HepG2 (cell line): ENCODE measurements around the gene DNAJC13. TPM values are rescaled to one million over a fixed set of nuclear protein-coding genes. Genes with fewer than 3 reads are reported as not detected.

Experiments
- ATAC-seq: fragments of 200-7000 bp; cut with Tn5 transposase; 3 replicates; pipeline ENCODE4 v1.9.1; 2020; ENCODE audit warnings: mild to moderate bottlenecking, moderate library complexity
- Bru-seq: library from RNA; stranded (reverse); fragments of 400-500 nt; gene quantifications from one replicate; lab custom pipeline; 2021; lab: Mats Ljungman, UMichigan
- BruChase-seq, 2 experiments: library from RNA; stranded (reverse); fragments of 400-500 nt; gene quantifications; one replicate each; lab custom pipeline; 2021; lab: Mats Ljungman, UMichigan
- BruUV-seq: library from RNA; stranded (reverse); fragments of 400-500 nt; replicated peaks from 2 replicates; lab custom pipeline; 2021; lab: Mats Ljungman, UMichigan
- CTCF ChIA-PET: fragments of 300-600 bp; formaldehyde crosslinking; extraction: SDS; loops from one replicate; lab custom pipeline; 2021; ENCODE audit warnings: low total read pairs, inconsistent platforms, low intra/inter-chr PET ratio; lab: Yijun Ruan, JAX
- POLR2A ChIA-PET: fragments of 350-600 bp; sonication (Branson Sonifier 250); formaldehyde crosslinking; loops from one replicate; lab custom pipeline; 2020; ENCODE audit warnings: antibody characterized with exemption, inconsistent platforms; lab: Yijun Ruan, JAX
- DNase-seq: peaks from one replicate; pipeline ENCODE4 v3.0.0-alpha.2; 2015; ENCODE audit warnings: low spot score
- FAIRE-seq: peaks from 3 replicates; lab custom pipeline; 2011; peaks lifted over from hg19 to GRCh38; lab: Jason Lieb, UNC
- H2AFZ ChIP-seq: one replicate; pipeline ENCODE4 v1.6.1; 2011; ENCODE audit warnings: low read length, inconsistent platforms
- H3K27ac ChIP-seq: fragments of 300-600 bp; 3 replicates; pipeline ENCODE4 v1.8.0; 2011; ENCODE audit warnings: mixed run types, mild to moderate bottlenecking, mixed read lengths, low read length, inconsistent platforms; ENCODE audit not compliant: insufficient read depth; ENCODE audit errors: extremely low read length
- H3K27me3 ChIP-seq, 2 experiments: fragments of 200-600 bp in 1 of 2; 2 replicates in 1 of 2; 3 replicates in 1 of 2; pipeline versions ENCODE4 v1.6.0 to v1.8.0; 2011; ENCODE audit warnings: low read length in 2 of 2, mild to moderate bottlenecking in 2 of 2, moderate library complexity in 2 of 2, inconsistent platforms in 1 of 2; ENCODE audit not compliant: insufficient read depth in 2 of 2, control insufficient read depth in 1 of 2
- H3K36me3 ChIP-seq, 2 experiments: fragments of 200-600 bp in 1 of 2; replicated peaks in 1 of 2; 2 replicates in 1 of 2; 3 replicates in 1 of 2; pipeline versions ENCODE4 v1.5.1 to v1.8.0; 2011; ENCODE audit warnings: low read length in 2 of 2, inconsistent platforms in 1 of 2; ENCODE audit not compliant: insufficient read depth in 2 of 2, control insufficient read depth in 1 of 2
- H3K4me1 ChIP-seq: 2 replicates; pipeline ENCODE4 v1.5.1; 2012; ENCODE audit warnings: low read length, inconsistent platforms; ENCODE audit not compliant: insufficient read depth
- H3K4me2 ChIP-seq: 2 replicates; pipeline ENCODE4 v1.6.0; 2011; ENCODE audit warnings: low read depth, low read length, inconsistent platforms
- H3K4me3 ChIP-seq, 3 experiments: fragments of 200-600 bp in 1 of 3; sonication (generic), shearing (Covaris generic) in 1 of 3; replicated peaks in 1 of 3; 2 replicates each; pipeline ENCODE4 v1.5.1; 2011 to 2016; ENCODE audit warnings: low read length in 3 of 3, inconsistent platforms in 2 of 3, low read depth in 2 of 3, mild to moderate bottlenecking in 2 of 3, control low read depth in 1 of 3, mixed read lengths in 1 of 3; ENCODE audit not compliant: insufficient read depth in 1 of 3
- H3K79me2 ChIP-seq: one replicate; pipeline ENCODE4 v1.6.1; 2011; ENCODE audit warnings: low read length, inconsistent platforms; ENCODE audit not compliant: insufficient read depth
- H3K9ac ChIP-seq: 2 replicates; pipeline ENCODE4 v1.6.0; 2011; ENCODE audit warnings: mild to moderate bottlenecking, low read depth, low read length, inconsistent platforms; ENCODE audit not compliant: insufficient read depth
- H3K9me3 ChIP-seq: 2 replicates; pipeline ENCODE4 v1.5.1; 2012; ENCODE audit warnings: mild to moderate bottlenecking, low read length
- H4K20me1 ChIP-seq: 2 replicates; pipeline ENCODE4 v1.6.0; 2011; ENCODE audit warnings: inconsistent platforms, mild to moderate bottlenecking, low read length, moderate library complexity; ENCODE audit not compliant: insufficient read depth
- ATF1 ChIP-seq: IDR thresholded peaks from 2 replicates; pipeline ENCODE4 v1.6.1; 2016; ENCODE audit warnings: mild to moderate bottlenecking, control low read depth
- TCF7 ChIP-seq: sonication (generic); IDR thresholded peaks from 2 replicates; pipeline ENCODE4 v1.6.1; 2016; ENCODE audit warnings: antibody characterized with exemption, low read depth
- TOE1 ChIP-seq: sonication (generic); formaldehyde crosslinking; IDR thresholded peaks from 2 replicates; pipeline ENCODE4 v1.4.0; 2020; ENCODE audit warnings: mild to moderate bottlenecking, missing genetic modification reagents
- ZBTB3 ChIP-seq: sonication (generic); formaldehyde crosslinking; IDR thresholded peaks from 2 replicates; pipeline ENCODE4 v1.4.0; 2020; ENCODE audit warnings: low read depth, mild to moderate bottlenecking, moderate library complexity, missing genetic modification reagents, borderline replicate concordance
- ZBTB7B ChIP-seq: sonication (generic); formaldehyde crosslinking; IDR thresholded peaks from 2 replicates; pipeline ENCODE4 v1.4.0; 2020; ENCODE audit warnings: missing genetic modification reagents
- ZFP37 ChIP-seq: sonication (generic); formaldehyde crosslinking; IDR thresholded peaks from 2 replicates; pipeline ENCODE4 v1.4.0; 2020; ENCODE audit warnings: missing genetic modification reagents, borderline replicate concordance
- ZFY ChIP-seq: sonication (generic); formaldehyde crosslinking; IDR thresholded peaks from 2 replicates; pipeline ENCODE4 v1.4.0; 2020; ENCODE audit warnings: missing genetic modification reagents
- ZNF816 ChIP-seq: sonication (generic); formaldehyde crosslinking; IDR thresholded peaks from 2 replicates; pipeline ENCODE4 v1.8.0; 2022; ENCODE audit warnings: missing genetic modification reagents, mild to moderate bottlenecking, borderline replicate concordance
- WGBS: methylation state at CpG from one replicate; pipeline ENCODE4 v1.1.6; 2017; ENCODE audit warnings: low lambda C conversion rate; 5-methylcytosine and 5-hydroxymethylcytosine counted together
- in situ Hi-C: cut with HindIII; loops from 2 replicates; pipeline ENCODE4 v1.10.0; 2017; ENCODE audit warnings: low pct_unique_long_range_greater_than_20kb; ENCODE audit not compliant: extremely low pct_ligation_motif_present
- intact Hi-C: fragments of 100-400 bp; cut with micrococcal nuclease; formaldehyde crosslinking; loops from one replicate; pipeline ENCODE4 v1.10.0; 2022; ENCODE audit not compliant: unreplicated experiment
- long read RNA-seq, 2 experiments: library from RNA in 1 of 2; library from polyadenylated mRNA in 1 of 2; stranded (forward) in 1 of 2; unstranded in 1 of 2; transcript quantifications; one replicate each; pipeline ENCODE4 v2.0.0, GENCODE V29; 2019 to 2022
- polyA minus RNA-seq, 3 experiments: library from RNA; depleted of rRNA, polyadenylated mRNA; stranded (reverse); fragments of >200 nt; gene quantifications; 2 replicates each; pipeline ENCODE4 v1.2.3, GENCODE V29; 2011; ENCODE audit warnings: low replicate concordance in 1 of 3
- polyA plus RNA-seq, 8 experiments: library from polyadenylated mRNA; depleted of rRNA in 3 of 8; stranded (reverse) in 7 of 8; unstranded in 1 of 8; fragments of >200 nt; fragmentation: Illumina TruSeq in 4 of 8; extraction: Trizol in 4 of 8; gene quantifications; 2 replicates each; pipeline versions ENCODE4 v1.2.1 to v1.2.3, GENCODE V29; 2011 to 2016; ENCODE audit warnings: low read depth in 4 of 8, missing spikeins in 1 of 8, mixed read lengths in 1 of 8; ENCODE audit not compliant: insufficient read depth in 1 of 8
- total RNA-seq, 5 experiments: library from RNA; depleted of rRNA; stranded (reverse); fragments of >200 nt; fragmentation: Illumina TruSeq; extraction: Trizol; gene quantifications; 2 replicates each; pipeline ENCODE4 v1.2.3, GENCODE V29; 2016; ENCODE audit warnings: low read depth in 1 of 5
- TF ChIP-seq, protein P1 (sequence below): sonication (generic); formaldehyde crosslinking; IDR thresholded peaks from 2 replicates; pipeline ENCODE4 v1.4.0; 2020; ENCODE audit warnings: mild to moderate bottlenecking, missing genetic modification reagents

DNAJC13 gene, protein sequence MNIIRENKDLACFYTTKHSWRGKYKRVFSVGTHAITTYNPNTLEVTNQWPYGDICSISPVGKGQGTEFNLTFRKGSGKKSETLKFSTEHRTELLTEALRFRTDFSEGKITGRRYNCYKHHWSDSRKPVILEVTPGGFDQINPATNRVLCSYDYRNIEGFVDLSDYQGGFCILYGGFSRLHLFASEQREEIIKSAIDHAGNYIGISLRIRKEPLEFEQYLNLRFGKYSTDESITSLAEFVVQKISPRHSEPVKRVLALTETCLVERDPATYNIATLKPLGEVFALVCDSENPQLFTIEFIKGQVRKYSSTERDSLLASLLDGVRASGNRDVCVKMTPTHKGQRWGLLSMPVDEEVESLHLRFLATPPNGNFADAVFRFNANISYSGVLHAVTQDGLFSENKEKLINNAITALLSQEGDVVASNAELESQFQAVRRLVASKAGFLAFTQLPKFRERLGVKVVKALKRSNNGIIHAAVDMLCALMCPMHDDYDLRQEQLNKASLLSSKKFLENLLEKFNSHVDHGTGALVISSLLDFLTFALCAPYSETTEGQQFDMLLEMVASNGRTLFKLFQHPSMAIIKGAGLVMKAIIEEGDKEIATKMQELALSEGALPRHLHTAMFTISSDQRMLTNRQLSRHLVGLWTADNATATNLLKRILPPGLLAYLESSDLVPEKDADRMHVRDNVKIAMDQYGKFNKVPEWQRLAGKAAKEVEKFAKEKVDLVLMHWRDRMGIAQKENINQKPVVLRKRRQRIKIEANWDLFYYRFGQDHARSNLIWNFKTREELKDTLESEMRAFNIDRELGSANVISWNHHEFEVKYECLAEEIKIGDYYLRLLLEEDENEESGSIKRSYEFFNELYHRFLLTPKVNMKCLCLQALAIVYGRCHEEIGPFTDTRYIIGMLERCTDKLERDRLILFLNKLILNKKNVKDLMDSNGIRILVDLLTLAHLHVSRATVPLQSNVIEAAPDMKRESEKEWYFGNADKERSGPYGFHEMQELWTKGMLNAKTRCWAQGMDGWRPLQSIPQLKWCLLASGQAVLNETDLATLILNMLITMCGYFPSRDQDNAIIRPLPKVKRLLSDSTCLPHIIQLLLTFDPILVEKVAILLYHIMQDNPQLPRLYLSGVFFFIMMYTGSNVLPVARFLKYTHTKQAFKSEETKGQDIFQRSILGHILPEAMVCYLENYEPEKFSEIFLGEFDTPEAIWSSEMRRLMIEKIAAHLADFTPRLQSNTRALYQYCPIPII (N-terminal part only)
- total RNA-seq (2016; rRNA removed; fragmentation: Illumina TruSeq; extraction: Trizol) (26.2 and 37.5 TPM in 2 replicates), polyA plus RNA-seq (2011; rRNA removed) (7.6 and 9.1 TPM in 2 replicates), polyA minus RNA-seq (2011; rRNA and poly(A)+ RNA removed; ENCODE audit: low replicate concordance) (10.6 and 24.2 TPM in 2 replicates), Bru-seq, nascent RNA (percentile 73 among the genes with signal in this experiment), BruChase-seq, experiment 1, labeled RNA remaining after a 6-hour chase (percentile 71 among the genes with signal in this experiment), BruChase-seq, experiment 2, labeled RNA remaining after a 2-hour chase (percentile 72 among the genes with signal in this experiment)
- 3.7 and 4.5 TPM in 2 replicates for total RNA-seq (2016; cell fraction: cytosol; rRNA removed; fragmentation: Illumina TruSeq; extraction: Trizol; ENCODE audit: low read depth)
- 25.0 and 35.2 TPM in 2 replicates for total RNA-seq (2016; cell fraction: insoluble cytoplasmic fraction; rRNA removed; fragmentation: Illumina TruSeq; extraction: Trizol)
- total RNA-seq (2016; cell fraction: membrane; rRNA removed; fragmentation: Illumina TruSeq; extraction: Trizol): 9.6 and 10.3 TPM in 2 replicates
- 34.1 and 42.6 TPM in 2 replicates for total RNA-seq (2016; cell fraction: nucleus; rRNA removed; fragmentation: Illumina TruSeq; extraction: Trizol)
- polyA plus RNA-seq (2011; cell fraction: cytosol; rRNA removed): 4.1 and 5.3 TPM in 2 replicates
- polyA plus RNA-seq (2011; cell fraction: nucleus; rRNA removed): 11.6 and 12.8 TPM in 2 replicates
- polyA plus RNA-seq (2012): 6.9 and 9.3 TPM in 2 replicates
- 1.3 and 1.4 TPM in 2 replicates for polyA plus RNA-seq (2016; cell fraction: cytosol; fragmentation: Illumina TruSeq; extraction: Trizol; ENCODE audit: low read depth)
- 25.2 and 28.2 TPM in 2 replicates for polyA plus RNA-seq (2016; cell fraction: insoluble cytoplasmic fraction; fragmentation: Illumina TruSeq; extraction: Trizol; ENCODE audit: low read depth)
- polyA plus RNA-seq (2016; cell fraction: membrane; fragmentation: Illumina TruSeq; extraction: Trizol; ENCODE audit: low read depth): 4.6 and 4.8 TPM in 2 replicates
- 18.3 and 22.7 TPM in 2 replicates for polyA plus RNA-seq (2016; cell fraction: nucleus; fragmentation: Illumina TruSeq; extraction: Trizol; ENCODE audit: insufficient read depth, low read depth)
- polyA minus RNA-seq (2011; cell fraction: cytosol; rRNA and poly(A)+ RNA removed): 15.5 and 18.0 TPM in 2 replicates
- polyA minus RNA-seq (2011; cell fraction: nucleus; rRNA and poly(A)+ RNA removed): 70.9 and 81.6 TPM in 2 replicates
- long read RNA-seq, experiment 1, partial matches to known transcripts: 2 of 2 reads
- long read RNA-seq, experiment 1, other reads (novel, unspliced or antisense): 0 of 2 reads
- long read RNA-seq, experiment 2, partial matches to known transcripts: 5 of 8 reads
- long read RNA-seq, experiment 2, other reads (novel, unspliced or antisense): 3 of 8 reads

DNA sequence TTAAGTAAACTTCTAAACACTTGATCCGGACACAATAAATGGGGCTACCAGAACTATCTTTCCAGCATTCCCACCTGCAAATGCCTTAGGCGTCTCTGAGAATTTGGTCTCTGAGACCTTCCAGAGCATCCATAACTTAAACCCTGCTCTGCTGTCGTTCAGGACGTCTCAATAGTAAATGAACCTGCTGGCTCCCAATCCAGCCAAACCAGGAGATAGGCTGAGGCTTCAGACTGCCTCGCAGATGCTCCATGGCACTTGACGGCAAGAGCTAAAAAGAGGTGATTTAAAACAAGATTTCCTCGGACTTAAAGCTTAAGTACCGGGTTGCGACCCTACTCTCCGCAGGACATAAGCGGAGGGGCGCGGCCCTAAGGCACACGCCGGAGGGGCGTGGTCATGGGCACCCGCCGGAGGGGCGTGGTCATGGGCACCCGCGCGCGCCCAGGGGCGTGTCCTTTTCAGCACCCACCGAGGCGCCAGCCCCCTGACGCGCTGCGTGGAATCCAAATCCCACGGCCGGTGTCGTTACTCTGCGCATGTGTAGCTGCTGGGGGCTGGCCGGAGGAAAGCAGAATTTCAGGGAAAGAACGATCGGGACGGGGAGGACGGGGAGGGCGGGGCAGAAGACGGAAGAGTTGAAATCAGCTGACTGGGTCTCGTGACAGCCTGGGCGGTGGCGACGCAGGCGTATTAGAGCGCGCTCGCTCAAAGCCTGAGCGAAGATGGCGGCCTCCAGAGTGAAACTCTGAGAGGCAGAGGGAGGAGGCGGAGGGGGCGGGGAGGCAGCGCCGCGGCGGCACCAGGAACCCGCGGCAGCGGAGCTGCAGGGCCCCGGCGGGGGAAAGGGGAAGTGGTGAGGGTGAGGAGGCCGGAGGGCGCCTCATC is at the start of gene DNAJC13:
Gene DNAJC13 (plus strand): TSS at position 696 of the 888 bp plus-strand sequence. CDS start 17,049 bp downstream, outside the sequence.
- ATAC-seq (peak; percentile 95), DNase-seq (peak; percentile 87), FAIRE-seq (no peak)
- no TSS peak for BruUV-seq
- Histone ChIP-seq H3K4me2 (peak within 1 kb of the TSS; percentile 87), H2AFZ (peak within 1 kb of the TSS; percentile 81), H3K36me3 (no peaks in the 10 kb centered on the region), H3K4me3 (peak within 1 kb of the TSS; percentile 77 to 99 (median 98)), H3K27ac (peak within 1 kb of the TSS; percentile 80), H4K20me1 (no peaks in the 10 kb centered on the region), H3K79me2 (peaks cover 32% of the 10 kb centered on the region), H3K9me3 (no peaks in the 10 kb centered on the region), H3K4me1 (peaks cover 45% of the 10 kb centered on the region), H3K27me3 (no peaks in the 10 kb centered on the region; a peak in 3 of 5 replicates), H3K9ac (peak within 1 kb of the TSS; percentile 95)
- in situ Hi-C loops (no loop called here), intact Hi-C loops (no loop called here)
- CTCF ChIA-PET: no interaction called here
- 1% methylated on average over 46 of the region's 63 CpGs for WGBS
- POLR2A ChIA-PET: interaction anchor here (1.0 to 1.5 kb wide), 3 partner anchors 16 to 244 kb away, joined by 3 to 5 read pairs (median 3); partner anchors contain the start of gene ACAD11
- peak; percentile 16; the same call in 1 of the 2 replicates for TF ChIP-seq ZBTB7B (CRISPR knock-in tag)
- TF ChIP-seq, protein P1, sequence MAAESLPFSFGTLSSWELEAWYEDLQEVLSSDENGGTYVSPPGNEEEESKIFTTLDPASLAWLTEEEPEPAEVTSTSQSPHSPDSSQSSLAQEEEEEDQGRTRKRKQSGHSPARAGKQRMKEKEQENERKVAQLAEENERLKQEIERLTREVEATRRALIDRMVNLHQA: no peak
- TF ChIP-seq TOE1 (CRISPR knock-in tag): no peak
- TF ChIP-seq ZFP37 (CRISPR knock-in tag): no peak
- TF ChIP-seq ZNF816: peak; percentile 81; the same call in 1 of the 2 replicates
- TF ChIP-seq ATF1: no peak
- no peak for TF ChIP-seq TCF7
- TF ChIP-seq ZFY (CRISPR knock-in tag): no peak
- no peak for TF ChIP-seq ZBTB3 (CRISPR knock-in tag)
